Psoas muscle (tissue), 8 donors: ENCODE measurements around the gene KHK. TPM values are rescaled to one million over a fixed set of nuclear protein-coding genes. Genes with fewer than 3 reads are reported as not detected.

ENCODE experiments used
- ATAC-seq, 4 donors: fragments of 200-7000 bp; cut with Tn5 transposase; one replicate each; pipeline ENCODE4 v1.9.1; 2020; ENCODE audit warnings: moderate library complexity in 3 of 4, mild to moderate bottlenecking in 2 of 4
- DNase-seq, 2 donors: peaks; one replicate each; pipeline ENCODE4 v3.0.0-alpha.2; 2020
- H3K27ac ChIP-seq: fragments of 200-600 bp; one replicate; pipeline ENCODE4 v1.8.0; 2022
- H3K27me3 ChIP-seq, 3 donors: fragments of 200-600 bp in 1 of 3; one replicate each; pipeline versions ENCODE4 v1.6.1 to v1.8.0; 2013 to 2022; ENCODE audit warnings: low read length in 2 of 3, mild to moderate bottlenecking in 2 of 3, moderate library complexity in 1 of 3; ENCODE audit not compliant: insufficient read depth in 3 of 3
- H3K36me3 ChIP-seq, 2 donors: fragments of 200-600 bp in 1 of 2; one replicate each; pipeline versions ENCODE4 v1.6.1 to v1.8.0; 2013 to 2022; ENCODE audit warnings: low read depth in 1 of 2, mild to moderate bottlenecking in 1 of 2, moderate library complexity in 1 of 2; ENCODE audit not compliant: insufficient read depth in 1 of 2
- H3K4me1 ChIP-seq: fragments of 200-600 bp; one replicate; pipeline ENCODE4 v1.8.0; 2022
- H3K4me3 ChIP-seq: fragments of 200-600 bp; one replicate; pipeline ENCODE4 v1.8.0; 2022; ENCODE audit warnings: mild to moderate bottlenecking
- H3K9me3 ChIP-seq: fragments of 200-600 bp; one replicate; pipeline ENCODE4 v1.8.0; 2022
- WGBS, 3 donors: extraction: QIAGEN DNeasy Blood & Tissue Kit; methylation state at CpG; one replicate each; pipeline versions ENCODE4 v1.1.6 to v1.1.7; 2013; 5-methylcytosine and 5-hydroxymethylcytosine counted together
- intact Hi-C, 2 donors: fragments of 100-400 bp; cut with DNase I; formaldehyde crosslinking; loops; one replicate each; pipeline versions ENCODE4 v1.11.0 to v1.14.2; 2022
- polyA plus RNA-seq, 3 donors: library from polyadenylated mRNA; stranded (reverse); fragments of 200-250 nt; gene quantifications; one replicate each; pipeline ENCODE4 v1.2.3, GENCODE V29; 2013
- total RNA-seq, 4 donors: library from RNA; stranded (reverse); fragmentation: NEBNext Ultra II Directional in 2 of 4; extraction: Animal tissue kit (Norgen Biotek cat#: 25700) in 2 of 4; gene quantifications; one replicate each; pipeline versions ENCODE4 v1.2.1 to v1.2.4, GENCODE V29; 2021 to 2023
- TF ChIP-seq, protein P1 (sequence below): fragments of 200-600 bp; IDR thresholded peaks from one replicate; pipeline ENCODE4 v1.8.0; 2022; ENCODE audit warnings: antibody characterized with exemption
- donor health status: healthy with polysubstance abuse.
- donor health status: DM: no; HTN: no; CAD: no; lungs with moderate emphysema.
- donor health status: Bipolar disorder and iron deficiency.
- donor health status: healthy.
- donor health status: DM: yes; HTN: yes; CAD: no.
- donor health status: DM: no; HTN: no; CAD: no.
- donor health status: DM: no; HTN: no; CAD: no.
- donor health status: DM: yes; HTN: yes; CAD: no.

Gene KHK
- total and polyA plus RNA-seq, 7 donors: 1.5 to 5.8 (median 2.5) TPM

DNA sequence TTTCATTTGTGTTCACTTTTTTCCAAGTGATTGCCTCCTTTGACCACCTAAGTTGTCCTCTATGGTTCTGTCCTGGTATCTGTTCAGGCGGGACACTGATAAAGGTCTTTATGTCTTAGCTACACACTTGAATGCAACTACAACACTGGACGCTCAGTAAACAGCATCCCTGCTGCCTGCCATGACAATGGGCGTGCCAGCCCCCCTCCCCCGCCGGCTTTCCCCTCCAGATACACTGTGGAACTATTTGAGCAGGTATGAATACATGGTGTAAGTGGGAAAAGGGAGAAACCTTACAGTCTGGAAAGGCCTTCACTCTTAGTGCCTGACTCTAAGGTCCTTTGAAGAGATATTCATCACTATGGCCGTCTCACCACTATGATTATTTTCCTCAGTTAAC is 29.4 kb upstream of the KHK start:
- intact Hi-C loops: no loop called here
- DNase-seq: no peak
- Histone ChIP-seq H3K27me3 (no peaks in the 10 kb centered on the region), H3K27ac (no peak overlapping the region), H3K4me1 (peaks cover 3% of the 10 kb centered on the region), H3K9me3 (no peaks in the 10 kb centered on the region), H3K36me3 (peaks cover 2 to 71% of the 10 kb centered on the region in 2 donors), H3K4me3 (no peak overlapping the region)
- TF ChIP-seq, protein P1, sequence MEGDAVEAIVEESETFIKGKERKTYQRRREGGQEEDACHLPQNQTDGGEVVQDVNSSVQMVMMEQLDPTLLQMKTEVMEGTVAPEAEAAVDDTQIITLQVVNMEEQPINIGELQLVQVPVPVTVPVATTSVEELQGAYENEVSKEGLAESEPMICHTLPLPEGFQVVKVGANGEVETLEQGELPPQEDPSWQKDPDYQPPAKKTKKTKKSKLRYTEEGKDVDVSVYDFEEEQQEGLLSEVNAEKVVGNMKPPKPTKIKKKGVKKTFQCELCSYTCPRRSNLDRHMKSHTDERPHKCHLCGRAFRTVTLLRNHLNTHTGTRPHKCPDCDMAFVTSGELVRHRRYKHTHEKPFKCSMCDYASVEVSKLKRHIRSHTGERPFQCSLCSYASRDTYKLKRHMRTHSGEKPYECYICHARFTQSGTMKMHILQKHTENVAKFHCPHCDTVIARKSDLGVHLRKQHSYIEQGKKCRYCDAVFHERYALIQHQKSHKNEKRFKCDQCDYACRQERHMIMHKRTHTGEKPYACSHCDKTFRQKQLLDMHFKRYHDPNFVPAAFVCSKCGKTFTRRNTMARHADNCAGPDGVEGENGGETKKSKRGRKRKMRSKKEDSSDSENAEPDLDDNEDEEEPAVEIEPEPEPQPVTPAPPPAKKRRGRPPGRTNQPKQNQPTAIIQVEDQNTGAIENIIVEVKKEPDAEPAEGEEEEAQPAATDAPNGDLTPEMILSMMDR: no peak
- WGBS, 3 donors: 90 to 94% (median 94%) methylated on average over 6 of the region's 6 CpGs
- no peak for ATAC-seq

DNA sequence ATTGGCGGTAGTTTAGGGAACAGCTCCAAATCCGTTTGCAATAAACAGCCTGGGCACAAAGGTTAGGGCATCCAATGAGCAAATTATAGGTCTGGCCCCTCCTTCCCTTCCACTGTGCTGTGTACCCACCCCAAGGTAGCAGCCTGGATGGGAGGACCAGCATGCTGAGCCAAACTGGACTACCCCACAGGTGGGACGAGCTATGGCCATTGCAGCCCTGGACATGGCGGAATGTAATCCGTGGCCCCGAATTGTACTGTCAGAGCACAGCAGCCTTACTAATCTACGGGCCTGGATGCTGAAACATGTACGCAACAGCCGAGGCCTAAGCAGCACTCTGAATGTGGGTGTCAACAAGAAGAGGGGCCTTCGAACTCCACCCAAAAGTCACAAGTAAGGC is 28.4 kb upstream of the KHK start:
- ATAC-seq: no peak
- no peak for DNase-seq
- peaks cover 1% of the 10 kb centered on the region for H3K4me1 ChIP-seq
- H3K27me3 ChIP-seq: no peaks in the 10 kb centered on the region
- no peaks in the 10 kb centered on the region for H3K9me3 ChIP-seq
- H3K4me3 ChIP-seq: no peak overlapping the region
- intact Hi-C loops: no loop called here
- H3K36me3 ChIP-seq: peaks cover 2 to 76% of the 10 kb centered on the region in 2 donors
- no peak overlapping the region for H3K27ac ChIP-seq
- TF ChIP-seq, protein P1: no peak
- WGBS, 3 donors: 86 to 94% (median 89%) methylated on average over 10 of the region's 10 CpGs

DNA sequence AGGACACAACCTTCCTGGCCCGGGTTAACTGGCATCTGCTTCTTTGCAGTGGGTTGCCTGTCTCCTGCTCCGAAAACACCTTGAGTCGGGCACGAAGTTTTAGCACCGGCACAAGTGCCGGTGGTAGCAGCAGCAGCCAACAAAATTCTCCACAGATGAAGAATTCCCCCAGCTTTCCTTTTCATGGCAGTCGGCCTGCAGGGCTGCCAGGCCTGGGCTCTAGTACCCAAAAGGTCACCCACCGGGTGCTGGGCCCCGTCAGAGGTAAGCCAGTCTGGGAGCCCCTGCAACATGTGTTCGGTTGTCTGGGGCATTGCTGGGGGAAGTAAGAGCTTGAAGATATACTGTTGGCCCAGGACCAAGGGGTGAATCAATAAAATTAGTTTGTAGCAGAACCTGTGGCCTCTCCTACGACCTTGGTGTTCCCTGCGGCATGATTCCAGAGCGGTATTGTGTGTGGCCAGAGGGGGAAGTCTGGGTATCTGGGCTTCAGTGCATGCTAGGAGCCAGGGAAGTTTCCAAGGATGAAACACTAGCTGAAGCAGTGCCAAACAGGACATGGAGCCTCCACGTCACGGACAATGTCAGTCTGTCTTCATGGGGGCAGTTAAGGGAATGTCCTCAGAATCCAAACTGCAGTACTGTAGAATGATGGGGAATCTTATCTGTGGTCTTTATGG is 27.3 kb upstream of the KHK start:
- no peak for ATAC-seq
- H3K36me3 ChIP-seq: peaks cover 2 to 65% of the 10 kb centered on the region in 2 donors
- WGBS, 3 donors: 56 to 72% (median 61%) methylated on average over 15 of the region's 15 CpGs
- H3K27ac ChIP-seq: no peak overlapping the region
- H3K9me3 ChIP-seq: no peaks in the 10 kb centered on the region
- TF ChIP-seq, protein P1: no peak
- peaks cover 8% of the 10 kb centered on the region for H3K4me1 ChIP-seq
- no peak for DNase-seq
- intact Hi-C loops: no loop called here
- H3K27me3 ChIP-seq: no peaks in the 10 kb centered on the region
- H3K4me3 ChIP-seq: no peak overlapping the region

DNA sequence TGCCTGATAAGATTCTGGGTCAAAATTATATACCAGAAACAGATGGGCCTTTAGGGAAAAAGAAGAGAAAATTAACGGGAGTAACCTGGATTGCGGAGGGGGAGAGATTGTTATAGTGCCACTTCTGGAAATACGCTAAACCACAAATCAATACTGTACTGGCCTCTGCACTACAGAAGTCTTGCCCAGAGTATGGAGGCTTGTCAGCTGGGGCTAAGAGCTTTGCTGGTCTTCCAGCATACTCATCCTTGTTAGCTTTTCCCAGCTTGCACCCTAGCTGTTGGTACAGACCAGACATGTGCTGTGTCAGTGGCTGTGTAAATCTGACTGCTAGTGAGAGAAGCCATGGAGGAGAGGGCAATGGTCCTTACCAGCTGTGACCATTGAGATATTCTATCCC is 26.2 kb upstream of the KHK start:
- WGBS, 3 donors: 90 to 93% (median 92%) methylated on average over 3 of the region's 3 CpGs
- intact Hi-C loops: no loop called here
- peaks cover 8% of the 10 kb centered on the region for H3K4me1 ChIP-seq
- H3K27ac ChIP-seq: no peak overlapping the region
- no peak overlapping the region for H3K4me3 ChIP-seq
- H3K27me3 ChIP-seq: no peaks in the 10 kb centered on the region
- ATAC-seq (no peak), DNase-seq (no peak)
- TF ChIP-seq, protein P1: no peak
- H3K36me3 ChIP-seq: peaks cover 2 to 58% of the 10 kb centered on the region in 2 donors
- H3K9me3 ChIP-seq: no peaks in the 10 kb centered on the region

DNA sequence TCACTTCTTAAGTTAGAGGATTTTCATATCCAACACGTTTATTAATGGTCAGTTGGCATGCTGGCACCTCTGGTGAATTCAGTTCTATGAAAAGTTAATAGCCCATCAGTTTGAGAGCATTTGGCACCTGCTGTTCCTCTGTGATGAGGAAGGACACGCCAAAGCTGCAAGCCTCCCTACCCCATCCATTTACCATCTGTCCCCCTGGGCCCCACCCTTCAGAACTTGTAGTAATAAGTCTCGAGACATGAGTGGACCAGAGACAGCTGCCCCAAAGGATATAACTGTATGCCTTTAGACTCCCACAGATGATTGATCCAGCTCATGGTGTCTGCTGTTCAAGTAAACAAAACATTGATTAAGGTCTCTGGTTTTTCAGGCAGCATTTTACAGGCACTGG is 21.4 kb upstream of the KHK start:
- H3K4me1 ChIP-seq: peaks cover 13% of the 10 kb centered on the region
- intact Hi-C loops: no loop called here
- H3K27me3 ChIP-seq: no peaks in the 10 kb centered on the region
- 41 to 62% (median 58%) methylated on average over 3 of the region's 3 CpGs for WGBS, 3 donors
- no peaks in the 10 kb centered on the region for H3K9me3 ChIP-seq
- TF ChIP-seq, protein P1: no peak
- no peak overlapping the region for H3K4me3 ChIP-seq
- peaks cover 3 to 61% of the 10 kb centered on the region in 2 donors for H3K36me3 ChIP-seq
- no peak overlapping the region for H3K27ac ChIP-seq
- ATAC-seq (no peak), DNase-seq (no peak)
